ENCODE measurements around the gene RIPOR2.
"Not testable (repeated sequence)": the region's sequence is repeated elsewhere in the genome, so short reads cannot be mapped to it uniquely, and the experiment has no call there.

Gene RIPOR2

DNA sequence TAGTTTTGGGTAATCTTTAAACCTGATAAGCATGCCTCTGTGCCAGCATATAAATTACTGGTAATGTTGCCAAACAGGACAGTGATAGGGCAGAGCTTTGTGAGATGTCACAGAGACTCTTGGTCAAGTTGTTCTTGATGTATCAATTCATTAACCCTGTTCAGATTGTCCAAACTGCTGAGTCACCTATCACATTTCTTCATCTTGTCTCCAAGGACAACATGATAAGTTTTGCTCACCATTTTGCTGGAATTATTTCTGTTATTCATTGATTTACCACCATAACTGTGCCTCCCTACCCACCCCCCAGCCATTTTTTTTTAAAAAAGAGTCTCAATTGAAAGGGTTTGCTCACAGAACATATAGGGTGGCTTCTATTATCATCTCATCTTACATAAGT is 180.5 kb downstream of the RIPOR2 start:
- Histone ChIP-seq H3K4me3 (ENCODE audit: low read depth, low read length) (no peak overlapping the region), H3K36me3 (replicated peaks) (no peaks in the 10 kb centered on the region), H3K27me3 (replicated peaks) (no peaks in the 10 kb centered on the region), H3K27ac (no peak overlapping the region)
- TF ChIP-seq CTCF (IDR thresholded peaks at IDR 0.05; ENCODE audit: low read depth, low read length, missing control alignments) = no peak
- no peak for DNase-seq
- in situ Hi-C loops (cut with HindIII; ENCODE audit: low pct_ligation_motif_present, low sequenced_read_pairs) = no loop called here

DNA sequence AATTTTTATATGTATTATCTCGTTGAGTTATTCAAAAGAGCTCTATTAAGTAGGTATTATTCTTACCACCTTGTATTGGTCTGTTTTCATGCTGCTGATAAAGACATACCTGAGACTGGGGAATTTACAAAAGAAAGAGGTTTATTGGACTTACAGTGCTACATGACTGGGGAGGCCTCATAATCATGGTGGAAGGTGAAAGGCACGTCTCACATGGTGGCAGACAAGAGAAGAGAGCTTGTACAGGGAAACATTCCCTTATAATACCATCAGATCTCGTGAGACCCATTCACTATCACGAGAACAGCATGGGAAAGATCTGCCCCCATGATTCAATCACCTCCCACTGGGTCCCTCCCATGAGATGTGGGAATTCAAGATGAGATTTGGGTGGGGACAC is 181.4 kb downstream of the RIPOR2 start:
- in situ Hi-C loops (cut with HindIII; ENCODE audit: low pct_ligation_motif_present, low sequenced_read_pairs); H3K27ac ChIP-seq; DNase-seq; H3K27me3 ChIP-seq (replicated peaks); H3K4me3 ChIP-seq (ENCODE audit: low read depth, low read length); H3K36me3 ChIP-seq (replicated peaks): not testable (repeated sequence)
